PC-9 (cell line): ENCODE results near the gene GAL3ST1. TPM values are rescaled to one million over a fixed set of nuclear protein-coding genes. Genes with fewer than 3 reads are reported as not detected.

Experiments used
- BruUV-seq: library from RNA; stranded (reverse); fragments of 400-500 nt; replicated peaks from 2 replicates; lab custom pipeline; 2021; lab: Mats Ljungman, UMichigan
- CTCF ChIA-PET: fragments of 300-600 bp; sonication (Branson Sonifier 250); formaldehyde crosslinking; loops from one replicate; lab custom pipeline; 2022; ENCODE audit warnings: antibody characterized with exemption; lab: Charles Lee
- POLR2A ChIA-PET: fragments of 300-600 bp; sonication (Branson Sonifier 250); formaldehyde crosslinking; loops from one replicate; lab custom pipeline; 2022; ENCODE audit warnings: antibody characterized with exemption; ENCODE audit not compliant: unreplicated experiment; lab: Charles Lee
- DNase-seq, 2 experiments: peaks; one replicate each; pipeline versions ENCODE4 v3.0.0 to v3.0.0-alpha.2; 2015 to 2022; ENCODE audit warnings: mixed read lengths in 1 of 2
- H2AFZ ChIP-seq: fragments of 200-600 bp; sonication (generic); 2 replicates; pipeline ENCODE4 v1.8.1; 2017; ENCODE audit warnings: antibody characterized with exemption
- H3F3A ChIP-seq: fragments of 200-600 bp; sonication (generic); 2 replicates; pipeline ENCODE4 v1.8.1; 2017; ENCODE audit warnings: antibody characterized with exemption, mild to moderate bottlenecking, low read depth; ENCODE audit not compliant: insufficient read depth
- H3K27ac ChIP-seq: fragments of 200-600 bp; sonication (generic); 2 replicates; pipeline ENCODE4 v1.6.1; 2016; ENCODE audit warnings: mixed run types
- H3K27me3 ChIP-seq: fragments of 200-600 bp; sonication (generic); 2 replicates; pipeline ENCODE4 v1.6.1; 2016; ENCODE audit warnings: low read depth, mixed run types; ENCODE audit not compliant: insufficient read depth
- H3K36me3 ChIP-seq: fragments of 200-600 bp; sonication (generic); 2 replicates; pipeline ENCODE4 v1.6.1; 2016; ENCODE audit warnings: low read depth, mixed run types
- H3K4me1 ChIP-seq: fragments of 200-600 bp; sonication (generic); replicated peaks from 2 replicates; pipeline ENCODE4 v1.6.1; 2016; ENCODE audit warnings: mixed run types; ENCODE audit not compliant: insufficient read depth
- H3K4me2 ChIP-seq: fragments of 200-600 bp; sonication (generic); 2 replicates; pipeline ENCODE4 v1.6.1; 2017; ENCODE audit warnings: mixed run types
- H3K4me3 ChIP-seq: fragments of 200-600 bp; sonication (generic); 2 replicates; pipeline ENCODE4 v1.6.1; 2016; ENCODE audit warnings: mixed run types
- H3K79me2 ChIP-seq: fragments of 200-600 bp; sonication (generic); 2 replicates; pipeline ENCODE4 v1.6.1; 2017; ENCODE audit warnings: low read depth, mixed run types
- H3K9me2 ChIP-seq: fragments of 200-600 bp; sonication (generic); 2 replicates; pipeline ENCODE4 v1.8.1; 2017; ENCODE audit warnings: mild to moderate bottlenecking; ENCODE audit not compliant: insufficient read depth
- H3K9me3 ChIP-seq: fragments of 200-600 bp; sonication (generic); 2 replicates; pipeline ENCODE4 v1.8.1; 2016; ENCODE audit warnings: low read depth; ENCODE audit not compliant: insufficient read depth
- H4K20me1 ChIP-seq: fragments of 200-600 bp; sonication (generic); 2 replicates; pipeline ENCODE4 v1.8.1; 2017; ENCODE audit not compliant: insufficient read depth
- EZH2 ChIP-seq: fragments of 200-600 bp; sonication (generic); IDR thresholded peaks from 2 replicates; pipeline ENCODE4 v1.8.0; 2017; ENCODE audit warnings: antibody characterized with exemption, low read depth
- intact Hi-C: fragments of 100-400 bp; cut with micrococcal nuclease; formaldehyde crosslinking; loops from one replicate; pipeline ENCODE4 v1.10.0; 2022; ENCODE audit not compliant: unreplicated experiment
- total RNA-seq: library from RNA; stranded (reverse); gene quantifications from 2 replicates; pipeline ENCODE4 v1.2.3, GENCODE V29; 2021
- TF ChIP-seq, protein P1 (sequence below): fragments of 200-600 bp; sonication (generic); conservative IDR thresholded peaks from 2 replicates; pipeline ENCODE4 v1.6.1; 2017; ENCODE audit warnings: mixed run types, antibody characterized with exemption, mild to moderate bottlenecking, moderate library complexity

Gene GAL3ST1
- total RNA-seq, 1 experiment from 2014 or later = 0.52 TPM

DNA sequence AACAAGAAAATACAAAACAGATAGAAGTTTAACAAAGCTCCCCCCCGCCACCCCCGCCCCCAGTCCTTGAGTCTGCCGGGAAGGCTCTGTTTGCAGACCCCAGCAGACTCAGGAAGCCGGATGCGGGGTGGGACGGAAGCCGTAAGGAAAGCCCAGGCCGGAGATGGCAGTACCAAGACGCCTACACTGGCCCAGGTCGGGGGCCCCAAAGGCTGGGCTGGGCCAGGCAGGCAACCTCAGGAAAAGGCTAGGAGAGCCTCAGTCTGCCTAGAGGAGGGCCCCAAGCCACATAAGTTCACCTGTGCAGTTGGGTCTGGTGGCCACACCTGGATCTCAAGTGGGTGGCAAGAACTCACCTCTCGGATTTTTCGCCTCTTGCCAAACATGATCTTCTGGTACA lies 4.0 kb upstream of the GAL3ST1 start:
- H3K9me2 ChIP-seq = no peaks in the 10 kb centered on the region

DNA sequence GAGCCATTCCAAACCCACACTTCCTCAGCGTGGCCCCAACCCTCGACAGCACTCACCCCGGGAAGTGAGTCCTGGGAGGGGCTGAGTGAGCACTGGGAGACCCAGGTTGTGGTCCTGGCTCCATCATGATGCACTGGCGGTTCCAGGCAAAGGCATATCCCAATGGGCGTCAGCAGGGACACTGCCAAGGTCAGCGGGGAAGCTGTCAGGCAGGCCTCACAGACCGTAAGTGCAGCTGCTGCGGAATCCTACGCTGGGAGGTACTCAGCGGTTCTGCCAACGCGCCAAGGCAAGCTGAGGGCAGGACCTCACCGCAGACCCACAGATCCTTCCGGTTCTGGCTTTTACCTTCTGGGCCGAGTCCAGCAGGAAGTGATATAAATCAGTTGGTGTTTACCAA lies 1.4 kb upstream of the GAL3ST1 start:
- ChIA-PET CTCF (no interaction called here), POLR2A (no interaction called here)
- no peak for TF ChIP-seq EZH2
- TF ChIP-seq, protein P1, sequence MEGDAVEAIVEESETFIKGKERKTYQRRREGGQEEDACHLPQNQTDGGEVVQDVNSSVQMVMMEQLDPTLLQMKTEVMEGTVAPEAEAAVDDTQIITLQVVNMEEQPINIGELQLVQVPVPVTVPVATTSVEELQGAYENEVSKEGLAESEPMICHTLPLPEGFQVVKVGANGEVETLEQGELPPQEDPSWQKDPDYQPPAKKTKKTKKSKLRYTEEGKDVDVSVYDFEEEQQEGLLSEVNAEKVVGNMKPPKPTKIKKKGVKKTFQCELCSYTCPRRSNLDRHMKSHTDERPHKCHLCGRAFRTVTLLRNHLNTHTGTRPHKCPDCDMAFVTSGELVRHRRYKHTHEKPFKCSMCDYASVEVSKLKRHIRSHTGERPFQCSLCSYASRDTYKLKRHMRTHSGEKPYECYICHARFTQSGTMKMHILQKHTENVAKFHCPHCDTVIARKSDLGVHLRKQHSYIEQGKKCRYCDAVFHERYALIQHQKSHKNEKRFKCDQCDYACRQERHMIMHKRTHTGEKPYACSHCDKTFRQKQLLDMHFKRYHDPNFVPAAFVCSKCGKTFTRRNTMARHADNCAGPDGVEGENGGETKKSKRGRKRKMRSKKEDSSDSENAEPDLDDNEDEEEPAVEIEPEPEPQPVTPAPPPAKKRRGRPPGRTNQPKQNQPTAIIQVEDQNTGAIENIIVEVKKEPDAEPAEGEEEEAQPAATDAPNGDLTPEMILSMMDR = no peak
- H3K79me2 ChIP-seq = no peaks in the 10 kb centered on the region
- no peak overlapping the region for H3K4me2 ChIP-seq
- H3K9me2 ChIP-seq = no peaks in the 10 kb centered on the region
- no peaks in the 10 kb centered on the region for H3K4me1 ChIP-seq
- H3K27me3 ChIP-seq = no peaks in the 10 kb centered on the region
- H3K27ac ChIP-seq = no peak overlapping the region
- BruUV-seq = no TSS peak
- peaks cover 16% of the 10 kb centered on the region; the same call in 1 of the 2 replicates for H3K36me3 ChIP-seq
- DNase-seq = no peak
- no peak overlapping the region for H2AFZ ChIP-seq
- H3K4me3 ChIP-seq = no peak overlapping the region
- peaks cover 23% of the 10 kb centered on the region for H3F3A ChIP-seq
- intact Hi-C loops = no loop called here
- H3K9me3 ChIP-seq = no peaks in the 10 kb centered on the region
- H4K20me1 ChIP-seq = peaks cover 27% of the 10 kb centered on the region

More for the DNA sequence above, 4.0 kb upstream of the GAL3ST1 start:
- Histone ChIP-seq H3K4me2 (no peak overlapping the region), H3K4me3 (no peak overlapping the region), H4K20me1 (peaks cover 20% of the 10 kb centered on the region; the same call in 1 of the 2 replicates), H3K9me3 (no peaks in the 10 kb centered on the region), H2AFZ (no peak overlapping the region), H3K79me2 (no peaks in the 10 kb centered on the region), H3K36me3 (peaks cover 24% of the 10 kb centered on the region), H3K27ac (no peak overlapping the region), H3F3A (peaks cover 15% of the 10 kb centered on the region; the same call in 1 of the 2 replicates), H3K4me1 (no peaks in the 10 kb centered on the region), H3K27me3 (no peaks in the 10 kb centered on the region)
- POLR2A ChIA-PET = no interaction called here
- intact Hi-C loops = no loop called here
- CTCF ChIA-PET = no interaction called here
- DNase-seq = no peak
- TF ChIP-seq, protein P1 = no peak
- no peak for TF ChIP-seq EZH2
- BruUV-seq = no TSS peak

DNA sequence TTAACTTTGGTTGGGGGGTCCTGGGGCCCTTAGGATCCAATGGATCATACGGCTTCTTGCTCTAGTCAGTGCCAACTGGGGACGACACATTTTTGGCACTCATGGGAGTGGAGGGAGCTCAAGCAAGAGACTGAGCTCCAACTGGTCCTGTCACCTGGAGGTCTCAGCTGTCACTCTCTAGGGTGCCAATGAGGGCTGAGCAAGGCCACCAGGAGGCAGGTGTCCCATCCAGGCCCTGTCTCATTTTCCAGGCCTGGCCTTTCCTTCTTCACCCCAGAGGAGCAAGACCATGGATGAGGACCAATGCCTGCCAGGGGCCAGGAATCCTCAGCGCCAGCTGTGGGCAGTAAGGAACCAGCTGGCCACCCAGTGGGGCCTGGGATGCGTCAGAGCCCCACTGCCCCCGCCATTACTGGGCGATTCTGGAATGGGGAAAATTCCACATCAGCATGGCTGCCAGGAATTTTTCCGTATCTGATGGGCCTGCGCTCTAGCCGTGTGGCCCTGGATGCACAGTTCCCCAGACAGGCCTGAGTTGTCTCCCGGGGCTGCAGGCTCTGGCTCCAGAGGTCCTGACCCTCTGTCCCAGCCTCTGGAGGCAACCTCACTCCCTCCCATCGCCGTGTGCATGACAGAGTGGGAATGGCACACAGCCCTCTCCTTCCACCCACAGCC lies 669 bp upstream of the GAL3ST1 start:
- Histone ChIP-seq H2AFZ (no peak overlapping the region), H3K4me3 (no peak overlapping the region), H3K4me1 (no peaks in the 10 kb centered on the region), H3K4me2 (no peak overlapping the region), H3K36me3 (peaks cover 10% of the 10 kb centered on the region; the same call in 1 of the 2 replicates), H3K27ac (no peak overlapping the region), H3K9me3 (no peaks in the 10 kb centered on the region), H3F3A (peaks cover 27% of the 10 kb centered on the region), H3K79me2 (no peaks in the 10 kb centered on the region), H3K9me2 (no peaks in the 10 kb centered on the region), H4K20me1 (peaks cover 27% of the 10 kb centered on the region), H3K27me3 (no peaks in the 10 kb centered on the region)
- intact Hi-C loops = no loop called here
- no peak for DNase-seq
- TF ChIP-seq EZH2 = no peak
- TF ChIP-seq, protein P1 = no peak
- ChIA-PET POLR2A (no interaction called here), CTCF (interaction anchor here (0.6 kb wide), 1 partner anchor 193 kb away, joined by 6 read pairs; no protein-coding TSS in a partner anchor)
- no TSS peak for BruUV-seq
